Measurements from ENCODE around the gene IGFBP3. TPM values are rescaled to one million over a fixed set of nuclear protein-coding genes. Genes with fewer than 3 reads are reported as not detected.

The IGFBP3 gene
- total RNA-seq, 2 experiments from 2014 or later: 8.0 to 10.0 TPM

DNA sequence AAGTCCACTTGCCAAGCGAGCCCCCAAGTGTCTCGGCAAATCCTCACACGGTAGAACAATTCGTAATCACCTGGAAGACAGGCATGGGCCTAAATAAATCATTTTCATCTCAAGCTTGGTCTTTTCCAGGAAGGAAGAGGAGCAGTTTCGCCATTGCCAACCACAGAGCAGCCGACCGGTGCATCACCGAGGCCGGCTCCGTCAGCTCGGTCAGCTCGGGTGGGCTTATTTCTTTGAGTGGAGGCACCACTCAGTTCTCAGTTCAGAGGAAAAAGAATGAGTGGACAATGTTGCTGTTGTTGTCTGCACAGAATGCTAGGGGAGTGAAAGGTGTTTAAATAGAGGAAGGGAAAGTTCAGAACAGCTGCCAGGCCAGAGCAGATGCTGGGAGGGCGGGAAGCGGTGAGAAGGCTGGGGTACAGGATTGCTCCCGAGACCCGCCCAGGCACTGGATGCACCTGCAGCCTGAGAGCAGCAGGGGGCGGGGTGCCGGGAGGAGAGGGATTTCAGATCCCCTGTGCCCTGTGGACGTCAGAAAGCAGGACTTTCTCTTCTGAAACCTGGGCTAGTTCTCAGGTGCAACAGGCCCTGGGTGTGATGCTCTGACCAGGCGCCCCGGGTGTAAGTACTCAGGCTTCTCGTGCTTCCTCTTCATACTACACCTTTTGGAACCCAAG, 17.7 kb upstream of the IGFBP3 start:
- H3K27ac Mint-ChIP-seq: peak overlapping the region; percentile 24
- no peak overlapping the region for H3K27ac ChIP-seq (ENCODE audit: low read depth in 1 of 2, low read length in 2 of 2)
- H3K4me1 Mint-ChIP-seq (ENCODE audit: low read depth): peaks cover 37% of the 10 kb centered on the region
- intact Hi-C loops (cut with DNase I, micrococcal nuclease): no loop called here
- peaks cover 18% of the 10 kb centered on the region for H3K27me3 Mint-ChIP-seq
- peaks cover 8% of the 10 kb centered on the region for H3K9me3 Mint-ChIP-seq
- ChIA-PET POLR2A (interaction anchor here (2.2 kb wide), 1 partner anchor 18 kb away, joined by 6 read pairs; the partner anchor contains the start of gene IGFBP3), CTCF (no interaction called here)
- DNase-seq: no peak
- H3K4me3 Mint-ChIP-seq: no peak overlapping the region
- peaks cover 4% of the 10 kb centered on the region for H3K36me3 Mint-ChIP-seq (ENCODE audit: low read depth)
- no peaks in the 10 kb centered on the region for H3K4me1 ChIP-seq (ENCODE audit: insufficient read depth, low read length)
- H3K9me3 ChIP-seq (ENCODE audit: control insufficient read depth in 1 of 2, insufficient read depth in 1 of 2, low read length in 2 of 2): peaks cover 0 to 11% of the 10 kb centered on the region in 2 experiments
- peaks cover 0 to 5% of the 10 kb centered on the region in 2 experiments for H3K27me3 ChIP-seq (ENCODE audit: control insufficient read depth in 1 of 2, insufficient read depth in 2 of 2, low read length in 2 of 2)
- TF ChIP-seq, protein P1, sequence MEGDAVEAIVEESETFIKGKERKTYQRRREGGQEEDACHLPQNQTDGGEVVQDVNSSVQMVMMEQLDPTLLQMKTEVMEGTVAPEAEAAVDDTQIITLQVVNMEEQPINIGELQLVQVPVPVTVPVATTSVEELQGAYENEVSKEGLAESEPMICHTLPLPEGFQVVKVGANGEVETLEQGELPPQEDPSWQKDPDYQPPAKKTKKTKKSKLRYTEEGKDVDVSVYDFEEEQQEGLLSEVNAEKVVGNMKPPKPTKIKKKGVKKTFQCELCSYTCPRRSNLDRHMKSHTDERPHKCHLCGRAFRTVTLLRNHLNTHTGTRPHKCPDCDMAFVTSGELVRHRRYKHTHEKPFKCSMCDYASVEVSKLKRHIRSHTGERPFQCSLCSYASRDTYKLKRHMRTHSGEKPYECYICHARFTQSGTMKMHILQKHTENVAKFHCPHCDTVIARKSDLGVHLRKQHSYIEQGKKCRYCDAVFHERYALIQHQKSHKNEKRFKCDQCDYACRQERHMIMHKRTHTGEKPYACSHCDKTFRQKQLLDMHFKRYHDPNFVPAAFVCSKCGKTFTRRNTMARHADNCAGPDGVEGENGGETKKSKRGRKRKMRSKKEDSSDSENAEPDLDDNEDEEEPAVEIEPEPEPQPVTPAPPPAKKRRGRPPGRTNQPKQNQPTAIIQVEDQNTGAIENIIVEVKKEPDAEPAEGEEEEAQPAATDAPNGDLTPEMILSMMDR (IDR thresholded peaks at IDR 0.05): no peak
- no peak for ATAC-seq (ENCODE audit: poor library complexity)
- no peaks in the 10 kb centered on the region for H3K36me3 ChIP-seq (ENCODE audit: insufficient read depth, low read length)
- no peak overlapping the region for H3K4me3 ChIP-seq (ENCODE audit: low read length)

DNA sequence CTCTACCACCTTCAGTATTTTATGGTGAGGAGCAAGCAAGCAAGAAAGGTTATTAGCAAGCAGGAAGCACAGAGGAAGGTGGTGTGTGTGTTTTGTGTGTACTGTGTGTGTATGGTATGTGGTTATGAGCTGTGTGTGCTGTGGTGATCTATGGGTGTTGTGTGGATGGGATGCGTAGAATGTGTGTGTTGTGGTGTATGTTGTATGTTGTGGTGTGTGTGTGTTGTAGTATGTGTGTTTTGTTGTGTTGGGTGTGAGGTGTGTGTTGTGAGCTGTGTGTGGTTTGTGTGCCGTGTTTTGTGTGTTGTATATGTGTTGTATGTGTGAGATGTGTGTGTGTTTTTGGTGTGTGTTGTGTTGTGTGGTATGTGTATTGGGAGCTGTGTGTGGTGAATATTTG, 16.8 kb upstream of the IGFBP3 start:
- Mint-ChIP-seq H3K36me3 (ENCODE audit: low read depth) (peaks cover 4% of the 10 kb centered on the region), H3K4me3 (no peak overlapping the region), H3K27me3 (peaks cover 18% of the 10 kb centered on the region), H3K9me3 (peaks cover 8% of the 10 kb centered on the region), H3K4me1 (ENCODE audit: low read depth) (peaks cover 28% of the 10 kb centered on the region), H3K27ac (no peak overlapping the region)
- intact Hi-C loops (cut with DNase I, micrococcal nuclease): no loop called here
- DNase-seq (no peak), ATAC-seq (ENCODE audit: poor library complexity) (no peak)
- H3K4me3 ChIP-seq (ENCODE audit: low read length): no peak overlapping the region
- POLR2A ChIA-PET: no interaction called here
- CTCF ChIA-PET: no interaction called here
- H3K9me3 ChIP-seq (ENCODE audit: control insufficient read depth in 1 of 2, insufficient read depth in 1 of 2, low read length in 2 of 2): peaks cover 0 to 11% of the 10 kb centered on the region in 2 experiments
- TF ChIP-seq, protein P1 (IDR thresholded peaks at IDR 0.05): no peak
- H3K4me1 ChIP-seq (ENCODE audit: insufficient read depth, low read length): no peaks in the 10 kb centered on the region
- peaks cover 0 to 5% of the 10 kb centered on the region in 2 experiments for H3K27me3 ChIP-seq (ENCODE audit: control insufficient read depth in 1 of 2, insufficient read depth in 2 of 2, low read length in 2 of 2)
- H3K36me3 ChIP-seq (ENCODE audit: insufficient read depth, low read length): no peaks in the 10 kb centered on the region
- H3K27ac ChIP-seq (ENCODE audit: low read depth in 1 of 2, low read length in 2 of 2): no peak overlapping the region

DNA sequence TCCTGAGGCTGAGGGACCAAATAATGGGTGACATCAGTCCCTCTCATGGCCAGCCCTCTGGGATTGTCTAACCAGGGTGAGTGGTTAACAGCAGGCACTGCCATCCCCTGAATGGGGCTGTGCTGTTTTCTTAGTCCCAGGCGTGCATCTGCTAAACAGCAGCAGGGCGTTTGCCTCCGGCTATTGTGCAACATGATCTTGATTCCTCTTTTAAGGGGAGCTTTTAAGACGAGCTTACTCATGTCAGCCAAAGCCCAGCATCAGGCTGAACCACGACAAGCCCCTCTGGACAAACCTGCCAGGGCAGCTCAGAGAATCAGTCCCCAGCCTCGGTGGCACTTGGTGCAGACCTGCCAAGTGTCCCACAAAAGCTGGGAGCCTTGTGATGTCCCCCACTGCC, 16.2 kb upstream of the IGFBP3 start:
- ATAC-seq (ENCODE audit: poor library complexity): no peak
- POLR2A ChIA-PET: no interaction called here

More for the DNA sequence above, 16.2 kb upstream of the IGFBP3 start:
- H3K9me3 Mint-ChIP-seq: peaks cover 8% of the 10 kb centered on the region
- TF ChIP-seq, protein P1 (IDR thresholded peaks at IDR 0.05): no peak
- no peak overlapping the region for H3K27ac Mint-ChIP-seq
- Histone ChIP-seq H3K4me3 (ENCODE audit: low read length) (no peak overlapping the region), H3K27ac (ENCODE audit: low read depth in 1 of 2, low read length in 2 of 2) (no peak overlapping the region), H3K36me3 (ENCODE audit: insufficient read depth, low read length) (no peaks in the 10 kb centered on the region), H3K4me1 (ENCODE audit: insufficient read depth, low read length) (no peaks in the 10 kb centered on the region), H3K9me3 (ENCODE audit: control insufficient read depth in 1 of 2, insufficient read depth in 1 of 2, low read length in 2 of 2) (peaks cover 0 to 11% of the 10 kb centered on the region in 2 experiments), H3K27me3 (ENCODE audit: control insufficient read depth in 1 of 2, insufficient read depth in 2 of 2, low read length in 2 of 2) (peaks cover 0 to 5% of the 10 kb centered on the region in 2 experiments)
- H3K36me3 Mint-ChIP-seq (ENCODE audit: low read depth): peaks cover 4% of the 10 kb centered on the region
- intact Hi-C loops (cut with DNase I, micrococcal nuclease): no loop called here
- H3K27me3 Mint-ChIP-seq: peaks cover 18% of the 10 kb centered on the region
- DNase-seq: no peak
- H3K4me1 Mint-ChIP-seq (ENCODE audit: low read depth): peaks cover 23% of the 10 kb centered on the region
- CTCF ChIA-PET: no interaction called here
- H3K4me3 Mint-ChIP-seq: no peak overlapping the region
